Measurements from ENCODE around the gene SCN2B. TPM values are rescaled to one million over a fixed set of nuclear protein-coding genes. Genes with fewer than 3 reads are reported as not detected.
"Not testable (repeated sequence)": the region's sequence is repeated elsewhere in the genome, so short reads cannot be mapped to it uniquely, and the experiment has no call there.

Gene SCN2B
- total RNA-seq, 1 donor from 2014 or later = 0.04 TPM

DNA sequence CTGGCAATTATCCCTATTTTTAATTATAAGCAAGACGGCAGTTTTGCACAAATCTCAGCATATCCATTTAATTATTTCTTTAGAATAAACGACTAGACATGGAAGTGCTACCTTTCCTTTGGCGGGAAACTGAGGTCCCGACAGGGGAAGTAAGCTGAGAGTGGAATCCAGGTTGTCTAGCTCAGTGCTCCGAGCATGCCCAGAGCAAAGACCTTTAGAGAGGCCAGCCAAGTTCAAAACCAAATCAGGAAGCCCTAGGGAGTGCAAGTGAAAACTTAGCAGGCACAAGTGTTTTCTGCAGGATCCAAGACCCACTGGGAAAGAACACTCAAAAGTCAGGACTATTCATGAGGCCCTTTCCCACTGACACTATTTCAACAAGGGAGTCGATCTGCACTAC lies 22.7 kb upstream of the SCN2B start:
- peaks cover 3% of the 10 kb centered on the region for H3K27me3 ChIP-seq (ENCODE audit: control insufficient read depth, insufficient read depth, low read length)
- no peak for DNase-seq (ENCODE audit: low read depth)
- H3K36me3 ChIP-seq (ENCODE audit: control insufficient read depth, insufficient read depth, low read length) = no peaks in the 10 kb centered on the region
- TF ChIP-seq, protein P1, sequence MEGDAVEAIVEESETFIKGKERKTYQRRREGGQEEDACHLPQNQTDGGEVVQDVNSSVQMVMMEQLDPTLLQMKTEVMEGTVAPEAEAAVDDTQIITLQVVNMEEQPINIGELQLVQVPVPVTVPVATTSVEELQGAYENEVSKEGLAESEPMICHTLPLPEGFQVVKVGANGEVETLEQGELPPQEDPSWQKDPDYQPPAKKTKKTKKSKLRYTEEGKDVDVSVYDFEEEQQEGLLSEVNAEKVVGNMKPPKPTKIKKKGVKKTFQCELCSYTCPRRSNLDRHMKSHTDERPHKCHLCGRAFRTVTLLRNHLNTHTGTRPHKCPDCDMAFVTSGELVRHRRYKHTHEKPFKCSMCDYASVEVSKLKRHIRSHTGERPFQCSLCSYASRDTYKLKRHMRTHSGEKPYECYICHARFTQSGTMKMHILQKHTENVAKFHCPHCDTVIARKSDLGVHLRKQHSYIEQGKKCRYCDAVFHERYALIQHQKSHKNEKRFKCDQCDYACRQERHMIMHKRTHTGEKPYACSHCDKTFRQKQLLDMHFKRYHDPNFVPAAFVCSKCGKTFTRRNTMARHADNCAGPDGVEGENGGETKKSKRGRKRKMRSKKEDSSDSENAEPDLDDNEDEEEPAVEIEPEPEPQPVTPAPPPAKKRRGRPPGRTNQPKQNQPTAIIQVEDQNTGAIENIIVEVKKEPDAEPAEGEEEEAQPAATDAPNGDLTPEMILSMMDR (IDR thresholded peaks at IDR 0.05; ENCODE audit: insufficient read depth, low read length, poor library complexity, severe bottlenecking) = no peak
- H3K4me3 ChIP-seq (ENCODE audit: low read depth, low read length) = no peak overlapping the region

DNA sequence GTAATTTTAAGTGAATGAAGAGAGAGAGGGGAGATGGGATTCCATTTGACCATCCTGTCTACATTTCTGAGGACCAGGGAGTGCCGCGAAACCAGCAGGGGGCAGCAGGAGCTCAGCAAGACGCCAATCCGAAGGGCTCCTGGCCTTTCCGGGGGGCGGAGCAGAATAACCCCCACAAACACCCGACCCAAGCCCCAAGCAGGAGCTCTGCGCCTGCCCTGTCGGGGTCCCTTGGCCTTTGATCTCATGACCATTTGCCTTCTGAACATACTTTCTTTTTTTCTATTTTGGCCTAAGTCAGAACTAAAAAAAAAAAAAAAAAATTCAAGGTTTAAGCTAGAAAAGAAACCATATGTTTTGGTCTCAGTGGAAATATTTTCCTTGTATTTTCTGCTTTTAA lies 21.9 kb upstream of the SCN2B start:
- no peak for DNase-seq (ENCODE audit: low read depth)
- no peak overlapping the region for H3K4me3 ChIP-seq (ENCODE audit: low read depth, low read length)

DNA sequence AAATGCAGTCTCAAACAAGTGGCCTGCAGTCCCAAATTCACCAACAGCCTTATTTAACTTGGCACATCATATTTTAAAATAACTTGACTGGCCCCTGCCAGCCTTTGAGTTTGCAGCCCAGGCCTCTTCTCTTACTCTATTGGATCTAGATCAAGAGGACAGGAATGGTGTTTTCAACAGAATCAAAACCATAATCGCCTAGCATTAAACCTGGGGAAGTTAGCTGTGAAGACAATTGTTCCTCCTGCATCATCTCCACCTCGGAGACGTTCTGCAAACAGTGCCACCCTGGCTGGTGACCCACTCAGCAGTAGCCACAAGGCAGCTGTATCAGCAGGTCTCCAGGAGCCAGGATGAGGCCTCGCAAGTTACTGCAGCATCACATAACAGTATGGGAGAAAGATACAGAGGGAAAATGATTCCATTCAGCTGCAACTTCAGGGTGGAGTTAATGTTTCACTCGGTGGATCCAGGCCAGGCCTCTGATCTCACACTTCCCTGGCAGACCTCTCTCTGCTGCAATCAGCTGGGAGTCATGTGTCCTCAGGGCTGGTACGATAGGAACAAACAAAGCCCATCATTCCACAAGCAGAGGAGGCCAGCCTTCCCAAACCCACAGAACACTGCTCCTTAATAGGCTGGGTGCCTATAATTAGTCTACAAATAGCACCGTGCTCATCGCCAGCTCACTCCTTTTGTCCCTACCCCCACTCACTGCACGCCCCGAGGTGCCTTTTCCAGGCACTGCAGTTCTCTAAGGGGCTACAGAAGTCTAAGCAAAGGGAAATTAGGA lies 18.6 kb upstream of the SCN2B start:
- DNase-seq (ENCODE audit: low read depth) = peak; percentile 91

More for the DNA sequence above, 21.9 kb upstream of the SCN2B start:
- Histone ChIP-seq H3K36me3 (ENCODE audit: control insufficient read depth, insufficient read depth, low read length) (no peaks in the 10 kb centered on the region), H3K27me3 (ENCODE audit: control insufficient read depth, insufficient read depth, low read length) (peaks cover 3% of the 10 kb centered on the region)
- TF ChIP-seq, protein P1 (IDR thresholded peaks at IDR 0.05; ENCODE audit: insufficient read depth, low read length, poor library complexity, severe bottlenecking) = peak; percentile 95

DNA sequence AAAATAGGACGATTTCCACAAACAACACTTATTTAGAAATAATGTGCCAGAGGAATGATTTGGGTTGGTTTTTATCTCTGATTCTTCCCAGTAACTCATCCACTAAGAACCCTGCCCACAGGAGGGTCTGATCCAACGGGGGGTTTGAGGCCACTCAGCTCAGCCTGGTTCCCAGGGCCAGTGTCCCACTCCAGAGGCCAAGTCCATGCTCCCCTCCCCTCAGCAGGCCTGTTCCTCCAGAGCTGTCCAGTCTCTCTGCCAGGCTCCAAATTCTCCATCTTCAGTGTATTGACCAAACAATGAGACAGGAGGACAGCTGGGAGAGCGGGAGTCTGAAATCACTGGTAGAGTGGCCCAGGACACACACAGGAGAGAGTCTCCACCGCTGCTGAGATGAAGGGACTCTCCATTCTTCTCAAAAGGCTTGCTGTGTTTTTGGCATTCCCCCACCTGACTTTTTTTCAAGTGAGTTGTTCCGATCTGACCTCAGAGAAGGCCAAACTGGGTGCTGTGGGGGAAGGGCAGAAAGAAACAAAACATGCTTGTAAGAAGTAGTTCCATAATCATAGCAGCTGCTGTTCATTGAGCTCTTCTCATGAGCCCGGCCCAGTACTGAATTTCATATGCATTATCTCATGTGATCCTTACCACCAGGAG lies 17.6 kb upstream of the SCN2B start:
- TF ChIP-seq, protein P1 (IDR thresholded peaks at IDR 0.05; ENCODE audit: insufficient read depth, low read length, poor library complexity, severe bottlenecking) = no peak
- Histone ChIP-seq H3K36me3 (ENCODE audit: control insufficient read depth, insufficient read depth, low read length) (no peaks in the 10 kb centered on the region), H3K4me3 (ENCODE audit: low read depth, low read length) (no peak overlapping the region), H3K27me3 (ENCODE audit: control insufficient read depth, insufficient read depth, low read length) (peaks cover 3% of the 10 kb centered on the region)
- DNase-seq (ENCODE audit: low read depth) = no peak

More for the DNA sequence above, 18.6 kb upstream of the SCN2B start:
- H3K27me3 ChIP-seq (ENCODE audit: control insufficient read depth, insufficient read depth, low read length) = peaks cover 3% of the 10 kb centered on the region
- H3K36me3 ChIP-seq (ENCODE audit: control insufficient read depth, insufficient read depth, low read length) = no peaks in the 10 kb centered on the region
- TF ChIP-seq, protein P1 (IDR thresholded peaks at IDR 0.05; ENCODE audit: insufficient read depth, low read length, poor library complexity, severe bottlenecking) = no peak
- no peak overlapping the region for H3K4me3 ChIP-seq (ENCODE audit: low read depth, low read length)

DNA sequence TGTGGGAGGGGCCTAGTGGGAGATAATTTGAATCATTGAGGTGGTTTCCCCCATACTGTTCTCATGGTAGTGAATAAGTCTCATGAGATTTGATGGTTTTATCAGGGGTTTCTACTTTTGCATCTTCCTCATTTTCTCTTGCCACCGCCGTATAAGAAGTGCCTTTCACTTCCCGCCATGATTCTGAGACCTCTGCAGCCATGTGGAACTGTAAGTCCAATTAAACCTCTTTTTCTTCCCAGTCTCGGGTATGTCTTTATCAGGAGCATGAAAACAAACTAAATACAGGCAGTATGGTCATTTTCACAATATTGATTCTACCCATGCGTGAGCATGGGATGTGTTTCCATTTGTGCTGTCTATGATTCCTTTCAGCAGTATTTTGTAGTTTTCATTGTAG lies 16.4 kb upstream of the SCN2B start:
- not testable (repeated sequence) for H3K36me3 ChIP-seq (ENCODE audit: control insufficient read depth, insufficient read depth, low read length); DNase-seq (ENCODE audit: low read depth); H3K27me3 ChIP-seq (ENCODE audit: control insufficient read depth, insufficient read depth, low read length)

DNA sequence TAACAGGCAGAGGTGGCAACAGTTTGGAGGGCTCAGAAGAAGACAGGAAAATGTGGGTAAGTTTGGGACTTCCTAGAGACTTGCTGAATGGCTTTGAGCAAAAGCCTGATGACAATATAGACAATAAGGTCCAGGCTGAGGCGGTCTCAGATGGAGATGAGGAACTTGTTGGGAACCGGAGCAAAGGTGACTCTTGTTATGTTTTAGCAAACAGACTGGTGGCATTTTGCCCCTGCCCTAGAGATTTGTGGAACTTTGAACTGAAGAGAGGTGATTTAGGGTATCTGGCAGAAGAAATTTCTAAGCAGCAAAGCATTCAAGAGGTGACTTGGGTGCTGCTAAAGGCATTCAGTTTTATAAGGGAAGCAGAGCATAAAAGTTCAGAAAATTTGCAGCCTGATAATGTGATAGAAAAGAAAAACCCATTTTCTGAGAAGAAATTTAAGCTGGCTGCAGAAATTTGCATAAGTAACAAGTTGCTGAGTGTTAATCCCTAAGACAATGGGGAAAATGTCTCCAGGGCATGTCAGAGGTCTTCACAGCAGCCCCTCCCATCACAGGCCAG lies 14.6 kb upstream of the SCN2B start:
- not testable (repeated sequence) for H3K27me3 ChIP-seq (ENCODE audit: control insufficient read depth, insufficient read depth, low read length)

More for the DNA sequence above, 16.4 kb upstream of the SCN2B start:
- H3K4me3 ChIP-seq (ENCODE audit: low read depth, low read length) = not testable (repeated sequence)

More for the DNA sequence above, 14.6 kb upstream of the SCN2B start:
- H3K4me3 ChIP-seq (ENCODE audit: low read depth, low read length); DNase-seq (ENCODE audit: low read depth); H3K36me3 ChIP-seq (ENCODE audit: control insufficient read depth, insufficient read depth, low read length): not testable (repeated sequence)

Measured in kidney epithelial cell (primary cell).